KOPT-K1 (cell line): ENCODE data around the gene SMTNL2.
A peak's percentile ranks its signal among the peaks of the same experiment; 100 is the strongest.

Source experiments
- H3K27ac ChIP-seq: fragments of 200-600 bp; sonication (generic); 2 replicates; pipeline ENCODE4 v1.5.1; 2016; ENCODE audit warnings: antibody characterized with exemption, mild to moderate bottlenecking, low read depth, low read length; ENCODE audit not compliant: poor library complexity, severe bottlenecking
- H3K36me3 ChIP-seq: fragments of 200-600 bp; sonication (generic); 2 replicates; pipeline ENCODE4 v1.5.1; 2017; ENCODE audit warnings: antibody characterized with exemption, mild to moderate bottlenecking, low read length, moderate library complexity; ENCODE audit not compliant: insufficient read depth
- H3K9me3 ChIP-seq: fragments of 200-600 bp; sonication (generic); 2 replicates; pipeline ENCODE4 v1.5.1; 2017; ENCODE audit warnings: antibody characterized with exemption, low read length, mild to moderate bottlenecking; ENCODE audit not compliant: insufficient read depth, poor library complexity, severe bottlenecking

Gene SMTNL2

DNA sequence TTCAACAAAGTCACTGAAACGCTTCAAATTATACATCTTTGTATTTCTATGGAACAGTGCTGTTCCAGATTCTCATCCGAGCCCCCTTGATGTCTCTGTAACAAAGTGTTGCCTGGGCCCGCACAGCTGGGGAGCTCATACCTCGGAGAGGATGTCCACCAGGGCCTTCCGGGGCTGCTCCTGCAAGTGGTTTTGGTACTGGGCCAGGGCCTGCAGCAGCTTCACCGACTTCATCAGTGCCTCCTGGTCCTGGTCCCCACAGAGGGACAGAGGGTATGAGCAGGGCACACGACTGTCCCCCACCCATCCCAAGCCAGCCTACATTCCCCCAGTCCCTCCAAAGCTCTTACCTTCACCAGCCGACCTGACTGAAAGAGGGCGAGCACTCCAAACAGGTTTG lies 30.7 kb upstream of the SMTNL2 start:
- Histone ChIP-seq H3K27ac (peak overlapping the region; percentile 86), H3K9me3 (no peaks in the 10 kb centered on the region), H3K36me3 (peaks cover 54% of the 10 kb centered on the region)

DNA sequence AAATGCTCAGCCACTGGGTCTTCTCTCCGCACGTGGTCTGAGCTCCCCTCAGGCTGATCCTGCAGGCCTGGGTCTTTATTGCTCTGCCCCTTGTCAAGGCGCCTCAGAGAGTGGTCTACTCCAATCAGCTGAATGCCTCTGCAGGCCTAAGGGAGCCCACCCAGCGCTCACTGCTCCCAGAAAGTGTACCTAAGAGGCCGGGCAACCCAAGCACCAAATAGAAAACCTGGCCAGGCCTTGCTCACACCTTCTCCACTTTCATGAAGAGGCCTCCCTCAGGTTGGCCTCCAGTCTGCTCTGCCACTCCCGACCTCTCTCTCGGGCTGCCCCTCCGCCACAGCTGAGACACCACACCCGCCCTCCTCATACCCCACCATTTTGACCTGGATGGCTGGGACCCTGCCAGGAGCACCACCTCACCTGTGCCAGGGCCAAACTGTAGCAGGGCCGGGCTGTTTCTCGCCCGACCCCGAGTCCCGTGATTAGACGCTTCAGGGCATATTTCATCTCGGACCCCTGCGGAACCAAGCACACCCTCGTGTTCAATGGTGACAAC lies 29.8 kb upstream of the SMTNL2 start:
- Histone ChIP-seq H3K36me3 (peaks cover 45% of the 10 kb centered on the region), H3K27ac (peak overlapping the region; percentile 86)

DNA sequence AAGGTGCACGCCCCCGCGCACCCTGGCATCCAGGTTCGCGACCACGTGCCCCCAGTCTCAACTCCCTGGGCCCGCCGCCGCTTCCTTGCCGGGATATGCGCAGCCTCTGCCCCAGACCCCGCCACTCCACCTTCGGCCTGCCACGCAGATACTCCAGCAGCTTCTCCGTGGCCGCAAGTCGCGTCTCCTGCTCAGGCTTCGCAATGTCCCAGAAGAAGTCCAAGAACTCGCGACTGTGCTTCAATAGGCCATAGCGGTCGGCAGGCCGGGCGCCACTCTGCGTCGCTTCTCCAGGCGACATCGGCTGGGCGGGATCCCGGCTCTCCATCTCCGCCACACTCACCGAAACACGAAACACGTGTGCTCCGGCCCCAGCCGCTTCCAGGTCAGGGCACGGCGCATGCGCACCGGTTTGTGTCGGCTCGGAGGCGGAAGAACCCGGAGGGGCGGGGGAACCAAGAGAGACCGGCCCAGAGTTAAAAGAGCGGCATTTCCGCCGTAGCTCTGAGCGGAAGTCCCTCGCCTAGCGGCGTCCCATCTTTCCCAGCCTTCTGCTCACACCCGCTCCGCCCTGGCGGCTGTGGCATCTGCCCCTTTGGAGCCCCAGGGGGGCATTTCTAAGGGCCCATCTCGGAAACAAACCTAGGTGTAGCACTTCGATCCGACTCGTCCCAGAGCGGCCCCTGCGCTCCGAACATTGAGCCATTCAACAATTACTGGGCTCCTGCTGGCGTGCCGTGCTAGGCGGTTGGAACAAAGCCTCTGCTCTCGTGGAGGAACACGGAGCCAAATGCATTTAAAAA lies 29.1 kb upstream of the SMTNL2 start, which contains the start of gene MYBBP1A:
MYBBP1A (minus strand) TSS at position 388 of the 803 bp plus-strand sequence; CDS start at position 328, 60 bp downstream.
- Histone ChIP-seq H3K9me3 (no peaks in the 10 kb centered on the region), H3K27ac (peak within 1 kb of the TSS; percentile 86), H3K36me3 (peaks cover 38% of the 10 kb centered on the region)

More for the DNA sequence above, 29.8 kb upstream of the SMTNL2 start:
- no peaks in the 10 kb centered on the region for H3K9me3 ChIP-seq

DNA sequence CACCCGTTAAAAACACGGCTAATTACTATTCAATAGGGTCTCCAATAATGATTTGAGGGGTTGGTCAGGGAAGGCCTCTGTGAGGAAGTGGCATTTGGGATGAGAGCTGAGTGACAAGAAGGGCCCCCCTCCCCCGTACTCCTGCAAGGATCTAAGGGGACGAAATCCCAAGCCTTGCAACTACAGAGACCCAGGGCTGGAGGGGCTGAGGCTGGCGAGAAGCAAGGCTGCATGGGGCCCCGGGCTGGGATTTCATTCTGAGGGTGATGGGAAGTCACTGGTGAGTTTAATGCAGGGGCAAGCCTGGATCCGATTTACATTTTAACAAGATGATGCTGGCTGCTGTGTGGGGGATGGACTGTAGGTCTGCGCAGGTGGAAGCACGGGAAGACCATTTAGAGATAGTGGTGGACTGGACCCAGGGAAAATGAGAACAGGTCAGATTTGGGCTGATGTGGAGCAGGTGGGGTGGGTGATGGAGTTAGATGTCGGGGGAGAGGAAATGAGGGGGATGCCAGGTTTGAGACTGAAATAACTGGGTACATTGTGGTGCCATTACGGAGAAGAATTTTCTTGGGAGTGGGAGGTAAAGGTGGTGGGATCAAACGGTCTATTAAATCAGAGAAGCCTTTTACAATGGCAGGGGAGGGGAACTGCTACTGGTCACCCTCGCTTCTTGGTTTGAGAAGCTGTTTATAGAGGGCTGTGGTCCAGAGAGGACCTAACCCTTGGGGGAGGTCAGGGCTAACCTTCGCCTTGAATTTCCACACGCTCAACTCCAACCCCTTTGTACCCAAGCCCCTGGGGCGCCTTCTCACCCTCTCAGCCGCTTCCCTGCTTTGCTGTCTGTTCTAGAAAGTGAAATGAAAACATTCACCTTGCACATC lies 28.2 kb upstream of the SMTNL2 start:
- Histone ChIP-seq H3K9me3 (no peaks in the 10 kb centered on the region), H3K27ac (peak overlapping the region; percentile 86), H3K36me3 (peaks cover 29% of the 10 kb centered on the region)

DNA sequence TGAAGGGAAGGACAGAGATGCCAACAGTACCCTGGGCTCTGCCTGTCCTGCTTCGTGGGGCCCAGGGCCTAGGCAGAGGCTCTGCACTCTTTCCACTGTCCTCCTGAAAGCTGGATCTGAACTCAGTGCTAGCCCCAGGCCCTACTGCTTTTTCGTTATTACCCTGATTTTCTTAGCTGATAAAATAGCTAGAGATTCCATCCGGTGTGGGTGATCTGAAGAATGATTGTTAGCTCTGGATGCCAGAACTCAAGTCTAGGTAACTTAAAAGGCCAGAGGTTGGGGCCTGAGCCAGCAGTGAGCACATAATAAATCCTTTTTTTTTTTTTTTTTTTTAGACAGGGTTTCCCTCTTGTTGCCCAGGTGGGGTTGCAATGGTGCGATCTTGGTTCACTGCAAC lies 27.3 kb upstream of the SMTNL2 start:
- Histone ChIP-seq H3K27ac (no peak overlapping the region), H3K9me3 (no peaks in the 10 kb centered on the region), H3K36me3 (peaks cover 20% of the 10 kb centered on the region)

DNA sequence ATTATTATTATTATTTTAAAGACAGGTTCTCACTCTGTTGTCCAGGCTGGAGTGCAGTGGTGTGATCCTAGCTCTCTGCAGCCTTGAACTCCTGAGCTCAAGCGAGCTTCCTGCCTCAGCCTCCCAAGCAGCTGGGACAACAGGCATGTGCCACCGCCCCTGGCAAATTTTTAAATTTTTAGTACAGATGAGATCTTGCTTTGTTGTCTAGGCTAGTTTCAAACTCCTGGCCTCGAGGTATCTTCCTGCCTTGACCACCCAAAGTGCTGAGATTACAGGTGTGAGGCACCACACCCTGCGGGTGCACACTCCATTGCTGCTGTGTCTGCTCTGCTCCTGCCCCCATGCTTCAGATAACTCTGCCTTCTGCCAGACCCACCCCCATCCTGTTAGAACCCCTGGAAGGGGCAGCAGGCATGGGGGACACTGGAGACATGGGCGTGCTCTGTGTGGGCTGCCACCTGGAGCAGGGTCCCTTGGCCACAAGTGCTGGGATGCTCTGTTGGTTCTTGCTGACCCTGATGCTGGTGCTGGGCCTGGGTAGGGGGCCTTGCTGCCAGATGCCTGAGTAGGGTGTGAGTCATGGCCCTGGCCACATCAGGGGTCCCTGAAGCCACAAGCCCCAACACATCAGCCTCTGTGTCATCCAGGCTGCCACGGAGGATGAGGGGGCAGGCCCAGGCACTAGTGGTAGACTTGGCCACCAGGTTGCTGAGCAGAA lies 26.5 kb upstream of the SMTNL2 start:
- no peaks in the 10 kb centered on the region for H3K9me3 ChIP-seq

DNA sequence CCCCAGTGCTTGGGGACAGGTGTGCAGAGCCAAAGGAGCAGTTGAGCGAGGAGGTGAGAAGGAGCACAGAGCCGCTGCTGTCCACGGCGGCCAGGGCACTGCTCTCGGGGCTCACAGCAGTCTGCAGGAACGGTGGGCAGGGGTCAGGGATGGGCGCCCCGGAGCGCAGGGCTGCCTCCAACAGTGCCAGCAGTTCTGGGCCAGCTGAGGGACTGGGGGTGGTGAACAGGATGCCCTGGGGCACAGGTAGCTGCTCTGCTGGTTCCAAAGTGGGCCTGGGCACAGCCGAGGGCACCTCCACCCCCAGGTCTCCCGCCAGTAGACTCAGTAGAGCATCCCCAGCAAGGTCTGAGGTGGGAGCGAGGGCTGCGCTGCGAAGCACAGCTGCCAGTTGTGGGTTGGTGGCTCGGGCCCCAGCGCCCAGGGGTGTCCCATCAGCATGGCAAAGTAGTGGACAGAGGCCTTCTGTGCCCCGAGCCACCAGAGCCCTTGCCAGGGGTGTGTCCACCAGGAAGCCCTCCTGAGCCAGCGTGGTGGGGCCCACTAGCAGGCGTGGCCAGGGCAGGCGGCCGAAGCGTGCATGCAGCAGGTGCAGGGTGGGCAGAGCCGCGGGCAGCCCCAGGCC lies 25.9 kb upstream of the SMTNL2 start:
- peaks cover 6% of the 10 kb centered on the region for H3K36me3 ChIP-seq
- no peak overlapping the region for H3K27ac ChIP-seq

More for the DNA sequence above, 26.5 kb upstream of the SMTNL2 start:
- peaks cover 13% of the 10 kb centered on the region for H3K36me3 ChIP-seq
- no peak overlapping the region for H3K27ac ChIP-seq

DNA sequence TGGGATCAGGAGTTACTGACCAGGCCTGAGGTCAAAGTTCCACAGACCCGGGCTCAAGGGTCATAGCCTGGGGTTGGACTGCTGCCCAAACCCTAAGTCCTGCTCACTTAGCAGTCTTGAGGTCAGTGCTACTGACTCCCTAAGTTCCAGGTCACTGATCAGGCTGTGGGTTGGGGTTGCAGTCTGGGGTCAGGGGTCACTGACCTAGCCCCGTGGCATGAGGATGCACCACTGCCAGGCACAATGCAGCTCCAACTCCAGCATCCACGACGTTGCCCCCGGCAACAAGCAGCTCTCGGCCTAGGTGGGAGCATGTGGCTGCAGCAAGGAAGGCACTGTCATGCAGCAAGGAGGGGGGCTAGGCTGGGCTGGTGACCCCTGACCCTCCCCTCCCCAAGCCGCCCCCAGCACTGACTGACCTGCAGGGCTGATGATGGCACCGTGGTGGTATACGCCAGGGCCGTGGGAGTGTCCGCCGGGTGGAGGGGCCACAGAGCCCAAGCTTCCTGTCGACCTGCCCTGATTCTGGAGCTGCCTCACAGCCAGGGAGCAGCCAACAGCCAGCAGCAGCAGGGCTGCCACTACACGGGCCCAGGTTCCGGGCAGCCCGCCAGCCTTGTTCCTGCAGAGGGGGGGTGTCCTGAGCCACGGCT lies 25.1 kb upstream of the SMTNL2 start:
- no peaks in the 10 kb centered on the region for H3K36me3 ChIP-seq
- H3K9me3 ChIP-seq: no peaks in the 10 kb centered on the region
- H3K27ac ChIP-seq: no peak overlapping the region

More for the DNA sequence above, 25.9 kb upstream of the SMTNL2 start:
- no peaks in the 10 kb centered on the region for H3K9me3 ChIP-seq

DNA sequence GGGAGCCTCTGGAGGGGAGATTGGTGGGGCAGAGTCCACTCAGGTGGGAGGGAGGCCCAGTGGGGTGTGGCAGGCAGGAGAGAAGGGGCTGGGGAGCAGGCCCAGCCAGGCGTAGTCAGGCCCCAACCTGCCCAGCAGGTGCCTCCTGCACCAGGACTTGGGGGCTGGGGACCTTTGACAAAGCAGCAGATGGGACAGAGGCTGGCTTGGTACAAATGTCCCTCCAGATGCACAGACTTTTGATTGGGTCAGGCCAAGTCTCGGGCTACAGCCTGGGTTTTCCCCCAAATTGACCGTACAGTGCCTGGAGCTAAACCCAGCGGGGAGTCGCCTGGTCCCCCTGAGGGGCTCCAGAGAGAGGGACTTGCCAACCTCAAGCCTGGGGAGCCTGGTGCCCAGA lies 24.4 kb upstream of the SMTNL2 start:
- H3K9me3 ChIP-seq: no peaks in the 10 kb centered on the region

DNA sequence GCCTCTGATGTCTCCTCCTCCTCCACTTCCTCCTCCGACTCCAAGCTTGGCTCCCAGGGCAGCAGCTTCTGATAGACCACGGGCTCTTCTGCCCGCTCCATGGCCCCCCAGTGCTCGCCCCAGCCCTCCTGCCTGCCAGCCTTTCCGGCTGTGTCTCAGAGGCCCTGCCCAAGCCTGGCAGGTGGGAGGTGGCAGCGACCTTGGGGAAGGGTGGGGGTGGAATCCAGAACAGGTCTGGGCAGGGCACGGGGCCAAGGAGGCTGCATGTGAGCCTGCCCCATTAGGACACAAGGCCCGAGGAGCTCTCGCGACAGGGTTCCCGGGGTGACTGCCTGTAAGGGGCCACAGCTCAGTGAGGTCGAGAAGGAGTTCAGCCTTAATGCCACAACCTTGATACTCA lies 23.9 kb upstream of the SMTNL2 start, which contains the start of gene GGT6:
GGT6 (minus strand) TSS at position 157 of the 400 bp plus-strand sequence; CDS start at position 101, 56 bp downstream.
- Histone ChIP-seq H3K9me3 (no peaks in the 10 kb centered on the region), H3K36me3 (no peaks in the 10 kb centered on the region), H3K27ac (no peak within 1 kb of the TSS)

More for the DNA sequence above, 24.4 kb upstream of the SMTNL2 start:
- H3K36me3 ChIP-seq: no peaks in the 10 kb centered on the region
- no peak overlapping the region for H3K27ac ChIP-seq

DNA sequence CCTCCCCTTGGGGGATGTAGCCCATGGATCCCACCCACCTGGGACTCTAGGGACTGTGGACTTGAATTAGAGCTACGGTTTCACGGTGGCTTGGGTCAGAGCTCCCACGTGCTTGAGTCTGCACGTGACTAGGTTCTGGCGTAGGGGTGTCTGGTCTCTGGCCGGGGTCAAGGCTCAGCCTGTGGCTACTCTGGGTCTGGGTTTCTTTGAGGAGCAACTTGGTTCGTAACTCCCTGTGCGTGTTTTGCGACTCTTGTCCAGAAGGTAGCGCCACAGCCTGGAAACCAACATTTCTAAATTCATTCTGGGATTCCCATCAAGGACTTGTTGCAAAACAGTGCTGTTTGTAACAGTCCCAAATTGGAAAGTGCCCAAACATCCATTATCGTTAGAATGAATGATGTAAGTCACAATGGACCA lies 23.5 kb upstream of the SMTNL2 start:
- no peaks in the 10 kb centered on the region for H3K9me3 ChIP-seq
- no peaks in the 10 kb centered on the region for H3K36me3 ChIP-seq
- H3K27ac ChIP-seq: no peak overlapping the region

DNA sequence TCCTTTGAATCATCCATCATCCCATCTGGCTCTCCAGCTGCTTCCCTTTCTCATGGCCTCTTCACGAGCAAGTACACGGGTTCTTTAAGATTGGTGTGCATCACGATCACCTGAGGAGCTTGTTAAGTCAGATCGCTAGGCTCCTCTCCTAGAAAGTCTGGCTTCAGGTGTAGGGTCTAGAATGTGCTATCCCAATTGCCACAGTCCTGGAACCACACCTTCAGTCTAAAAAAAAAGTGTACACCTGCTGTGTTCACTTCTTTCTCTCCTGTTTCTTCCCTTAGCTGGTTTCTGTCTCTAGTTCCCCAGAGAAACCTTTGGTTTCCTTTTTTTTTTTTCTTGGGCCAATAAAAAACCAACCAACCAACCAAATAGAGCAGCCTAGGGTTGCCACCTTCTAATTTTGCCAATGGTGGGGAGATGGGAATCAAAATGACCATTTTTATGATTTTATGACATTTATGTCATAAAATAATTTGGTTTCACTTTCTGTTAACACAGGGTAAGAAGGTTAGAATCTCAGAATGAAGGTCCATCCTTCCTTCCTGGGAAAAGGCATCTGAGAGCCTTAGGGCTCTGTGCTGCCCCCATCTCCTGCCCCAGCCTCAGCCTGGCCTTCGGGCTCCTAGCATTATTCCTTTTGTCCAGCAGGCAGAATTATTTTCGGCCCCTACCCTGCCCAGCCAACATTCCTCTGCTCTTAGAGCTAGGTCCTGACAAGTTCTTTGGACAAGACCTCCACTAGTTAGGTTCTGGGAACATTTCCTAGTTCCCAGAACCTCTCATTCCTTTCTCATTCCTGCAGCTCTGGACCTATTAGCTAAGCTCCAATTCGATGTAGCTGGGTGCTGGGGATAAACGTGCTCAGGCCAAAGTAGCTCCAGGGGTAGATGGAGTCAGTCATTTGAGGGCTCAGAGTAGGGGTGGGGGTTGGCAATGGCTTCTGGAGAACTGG lies 22.0 kb upstream of the SMTNL2 start:
- Histone ChIP-seq H3K9me3 (no peaks in the 10 kb centered on the region), H3K27ac (peak overlapping the region; percentile 29), H3K36me3 (no peaks in the 10 kb centered on the region)
